Heart right ventricle (tissue), 16 donors: ENCODE measurements around the gene B4GALT2. TPM values are rescaled to one million over a fixed set of nuclear protein-coding genes. Genes with fewer than 3 reads are reported as not detected.

ENCODE experiments used
- ATAC-seq, 8 donors: fragments of 200-7000 bp; cut with Tn5 transposase; one replicate each; pipeline ENCODE4 v1.9.1; 2020; ENCODE audit warnings: mild to moderate bottlenecking in 8 of 8, moderate library complexity in 8 of 8, moderate number of reproducible peaks in 1 of 8
- DNase-seq, 2 donors: peaks; one replicate each; pipeline ENCODE4 v3.0.0-alpha.2; 2020
- H3K27ac ChIP-seq, 10 donors: fragments of 200-600 bp; sonication (generic) in 2 of 10; one replicate each; pipeline versions ENCODE4 v1.5.0 to v1.8.0; 2020 to 2022; ENCODE audit warnings: mild to moderate bottlenecking in 3 of 10
- H3K27me3 ChIP-seq, 7 donors: fragments of 200-600 bp; one replicate each; pipeline ENCODE4 v1.8.0; 2021 to 2022; ENCODE audit warnings: mild to moderate bottlenecking in 2 of 7
- H3K36me3 ChIP-seq, 9 donors: fragments of 200-600 bp; sonication (generic) in 1 of 9; one replicate each; pipeline versions ENCODE4 v1.5.0 to v1.8.0; 2020 to 2022; ENCODE audit warnings: mild to moderate bottlenecking in 2 of 9
- H3K4me1 ChIP-seq, 9 donors: fragments of 200-600 bp; sonication (generic) in 1 of 9; one replicate each; pipeline versions ENCODE4 v1.5.0 to v1.8.0; 2020 to 2022; ENCODE audit warnings: mild to moderate bottlenecking in 4 of 9
- H3K4me3 ChIP-seq, 10 donors: fragments of 200-600 bp; sonication (generic) in 2 of 10; one replicate each; pipeline versions ENCODE4 v1.5.0 to v1.8.0; 2020 to 2022; ENCODE audit warnings: mild to moderate bottlenecking in 7 of 10, moderate library complexity in 2 of 10
- H3K9me3 ChIP-seq, 11 donors: fragments of 200-600 bp in 10 of 11; sonication (generic) in 2 of 11; one replicate each; pipeline versions ENCODE4 v1.5.0 to v1.8.0; 2013 to 2022; ENCODE audit warnings: mild to moderate bottlenecking in 2 of 11, control low read depth in 1 of 11, moderate library complexity in 1 of 11
- CTCF ChIP-seq, 9 donors: fragments of 200-600 bp; sonication (generic) in 2 of 9; IDR thresholded peaks; one replicate each; pipeline versions ENCODE4 v1.5.0 to v1.8.0; 2021 to 2022; ENCODE audit warnings: antibody characterized with exemption in 9 of 9, mild to moderate bottlenecking in 5 of 9, moderate library complexity in 1 of 9
- WGBS, 2 donors: extraction: QIAGEN DNeasy Blood & Tissue Kit; methylation state at CpG; one replicate each; pipeline ENCODE4 v1.1.7; 2013; ENCODE audit warnings: inconsistent platforms in 1 of 2; 5-methylcytosine and 5-hydroxymethylcytosine counted together
- intact Hi-C, 10 donors: fragments of 100-400 bp; cut with DNase I; formaldehyde crosslinking; loops; one replicate each; pipeline versions ENCODE4 v1.11.1 to v1.14.2; 2022
- polyA plus RNA-seq, 2 donors: library from polyadenylated mRNA; stranded (reverse); fragments of 200-250 nt; gene quantifications; one replicate each; pipeline ENCODE4 v1.2.3, GENCODE V29; 2013
- total RNA-seq, 10 donors: library from RNA; stranded (reverse); fragmentation: NEBNext Ultra II Directional in 3 of 10; extraction: Animal tissue kit (Norgen Biotek cat#: 25700) in 3 of 10; gene quantifications; one replicate each; pipeline versions ENCODE4 v1.2.1 to v1.2.4, GENCODE V29; 2021 to 2023
- donor health status: Arrhythmogenic right ventricular cardiomyopathy.
- donor health status: ischemic (EF 13 %, LVEDD 7.1; RV severe dilation, severe dysfunction).
- donor health status: healthy with polysubstance abuse.
- donor health status: DM: no; HTN: yes; CAD: no.
- donor health status: DM: no; HTN: no; CAD: no.
- donor health status: ischemic (EF 25% LVEDD 6.9; RV normal size, moderate dysfunction).
- donor health status: ischemic (EF 25% LVEDD 5.7; RV mildly dilated, moderate dysfunction).
- donor health status: healthy.
- donor health status: DM: yes; HTN: yes; CAD: no.
- donor health status: Ischemic cardiomyopathy.
- donor health status: ischemic (EF 35%, LVEDD 5.7; RV mildly dilated, moderate dysfunction).
- donor health status: nonischemic (EF 11% LVEDD 7.7; RV severe dilation, severe dysfunction).
- donor health status: DM: yes; HTN: yes; CAD: no.
- donor health status: PGD.
- donor health status: ischemic (EF 29% LVEDD 5.4; RV normal size, mild dysfunction).
- donor health status: nonischemic (EF 23%, LVEDD 6.1; RV moderate dilation, normal function).

The B4GALT2 gene
- total and polyA plus RNA-seq, 12 donors = 25.4 to 50.8 (median 38.6) TPM

- TF ChIP-seq CTCF (IDR thresholded peaks at IDR 0.05) = no peak
- Histone ChIP-seq H3K27ac (peak overlapping the region in 7 of 10 donors; percentile 12 to 65 (median 49)), H3K36me3 (peaks cover 0 to 49% (median 6%) of the 10 kb centered on the region in 9 donors), H3K4me3 (peak overlapping the region; percentile 59 to 95 (median 91)), H3K27me3 (no peaks in the 10 kb centered on the region), H3K9me3 (no peaks in the 10 kb centered on the region), H3K4me1 (peaks cover 4 to 30% (median 20%) of the 10 kb centered on the region in 9 donors)
- intact Hi-C loops = no loop called here
- ATAC-seq (no peak), DNase-seq (no peak)
- 52 to 58% methylated on average over 5 of the region's 5 CpGs for WGBS, 2 donors
Measured at GRCh38 chr1:43970502-43970901, 8.5 kb upstream of the B4GALT2 start.

- intact Hi-C loops = no loop called here
- WGBS, 2 donors = 91 to 93% methylated on average over 9 of the region's 9 CpGs
- no peak for ATAC-seq
- no peak for TF ChIP-seq CTCF (IDR thresholded peaks at IDR 0.05)
- Histone ChIP-seq H3K9me3 (no peaks in the 10 kb centered on the region), H3K27me3 (no peaks in the 10 kb centered on the region), H3K4me3 (peak overlapping the region in 5 of 10 donors; percentile 59 to 95 (median 93)), H3K4me1 (peaks cover 4 to 34% (median 24%) of the 10 kb centered on the region in 9 donors), H3K36me3 (peaks cover 0 to 47% (median 6%) of the 10 kb centered on the region in 9 donors), H3K27ac (no peak overlapping the region)
- DNase-seq = no peak
Measured at GRCh38 chr1:43970911-43971310, 8.1 kb upstream of the B4GALT2 start.

- DNase-seq = no peak
- intact Hi-C loops = no loop called here
Measured at GRCh38 chr1:43971336-43971980, 7.6 kb upstream of the B4GALT2 start.

GRCh38 chr1:43973981-43974442 is 5.0 kb upstream of the B4GALT2 start:
- Histone ChIP-seq H3K9me3 (no peaks in the 10 kb centered on the region), H3K4me1 (peaks cover 6 to 62% (median 53%) of the 10 kb centered on the region in 9 donors), H3K4me3 (peak overlapping the region; percentile 72 to 99 (median 88)), H3K27ac (peak overlapping the region; percentile 82 to 98 (median 92)), H3K36me3 (peaks cover 0 to 51% (median 25%) of the 10 kb centered on the region in 9 donors), H3K27me3 (no peaks in the 10 kb centered on the region)
- 35 to 41% methylated on average over 9 of the region's 9 CpGs for WGBS, 2 donors
- peak in 1 of 8 donors; percentile 2 for ATAC-seq
- intact Hi-C loops = loop anchor here in 1 of 10 donors (2.0 kb wide), 1 partner anchor 27 kb away; the partner anchor contains the start of gene IPO13
- DNase-seq = no peak
- TF ChIP-seq CTCF (IDR thresholded peaks at IDR 0.05) = no peak

More at GRCh38 chr1:43971336-43971980, 7.6 kb upstream of the B4GALT2 start:
- Histone ChIP-seq H3K36me3 (peaks cover 0 to 47% (median 8%) of the 10 kb centered on the region in 9 donors), H3K4me1 (peaks cover 4 to 39% (median 30%) of the 10 kb centered on the region in 9 donors), H3K9me3 (no peaks in the 10 kb centered on the region), H3K27ac (no peak overlapping the region), H3K4me3 (no peak overlapping the region), H3K27me3 (no peaks in the 10 kb centered on the region)
- ATAC-seq = no peak
- WGBS, 2 donors = 95 to 96% methylated on average over 17 of the region's 17 CpGs
- no peak for TF ChIP-seq CTCF (IDR thresholded peaks at IDR 0.05)
